Cardiac fibroblast (primary cell): Measurements from ENCODE around the gene KCNQ5.

Experiments used
- DNase-seq, 2 donors: peaks; one replicate each; pipeline versions ENCODE4 v3.0.0 to v3.0.0-alpha.2; 2010; ENCODE audit warnings: low read depth in 2 of 2
- H3K4me3 ChIP-seq, 2 donors: replicated peaks in 1 of 2; 1 replicate in 1 of 2; 2 replicates in 1 of 2; pipeline ENCODE4 v1.5.1; 2011; ENCODE audit warnings: low read depth in 2 of 2, low read length in 2 of 2, mild to moderate bottlenecking in 2 of 2, moderate library complexity in 1 of 2
- TF ChIP-seq, protein P1 (sequence below): IDR thresholded peaks from one replicate; pipeline ENCODE4 v1.5.1; 2011; ENCODE audit warnings: low read depth, mild to moderate bottlenecking, low read length, inconsistent platforms

Gene KCNQ5

DNA sequence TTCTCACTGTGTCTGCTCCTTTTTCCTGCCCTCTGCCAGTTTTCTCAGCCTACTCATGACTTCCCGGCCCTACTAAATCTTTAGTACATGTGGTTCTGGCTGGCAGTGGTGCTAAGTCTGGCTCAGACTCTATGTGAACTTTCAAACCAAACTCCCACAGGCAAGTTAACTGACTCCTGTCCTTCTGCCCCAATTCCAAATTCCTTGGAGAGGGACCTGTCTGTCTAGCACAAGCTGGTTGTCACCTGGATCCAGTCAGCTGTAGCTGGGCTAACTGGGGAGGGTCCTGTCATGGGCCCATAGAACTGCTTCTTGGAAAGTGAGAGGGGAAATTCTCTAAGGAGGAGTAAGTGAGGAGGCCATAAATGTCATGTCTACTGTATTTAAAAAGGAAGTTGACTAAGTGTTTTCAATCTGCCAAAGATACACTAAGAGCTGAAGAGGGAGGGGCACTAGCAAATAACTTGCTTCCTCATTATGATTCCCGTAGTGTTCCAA lies 240.1 kb downstream of the KCNQ5 start:
- DNase-seq: peak; percentile 66 to 74
- TF ChIP-seq, protein P1, sequence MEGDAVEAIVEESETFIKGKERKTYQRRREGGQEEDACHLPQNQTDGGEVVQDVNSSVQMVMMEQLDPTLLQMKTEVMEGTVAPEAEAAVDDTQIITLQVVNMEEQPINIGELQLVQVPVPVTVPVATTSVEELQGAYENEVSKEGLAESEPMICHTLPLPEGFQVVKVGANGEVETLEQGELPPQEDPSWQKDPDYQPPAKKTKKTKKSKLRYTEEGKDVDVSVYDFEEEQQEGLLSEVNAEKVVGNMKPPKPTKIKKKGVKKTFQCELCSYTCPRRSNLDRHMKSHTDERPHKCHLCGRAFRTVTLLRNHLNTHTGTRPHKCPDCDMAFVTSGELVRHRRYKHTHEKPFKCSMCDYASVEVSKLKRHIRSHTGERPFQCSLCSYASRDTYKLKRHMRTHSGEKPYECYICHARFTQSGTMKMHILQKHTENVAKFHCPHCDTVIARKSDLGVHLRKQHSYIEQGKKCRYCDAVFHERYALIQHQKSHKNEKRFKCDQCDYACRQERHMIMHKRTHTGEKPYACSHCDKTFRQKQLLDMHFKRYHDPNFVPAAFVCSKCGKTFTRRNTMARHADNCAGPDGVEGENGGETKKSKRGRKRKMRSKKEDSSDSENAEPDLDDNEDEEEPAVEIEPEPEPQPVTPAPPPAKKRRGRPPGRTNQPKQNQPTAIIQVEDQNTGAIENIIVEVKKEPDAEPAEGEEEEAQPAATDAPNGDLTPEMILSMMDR: no peak
- H3K4me3 ChIP-seq: no peak overlapping the region

DNA sequence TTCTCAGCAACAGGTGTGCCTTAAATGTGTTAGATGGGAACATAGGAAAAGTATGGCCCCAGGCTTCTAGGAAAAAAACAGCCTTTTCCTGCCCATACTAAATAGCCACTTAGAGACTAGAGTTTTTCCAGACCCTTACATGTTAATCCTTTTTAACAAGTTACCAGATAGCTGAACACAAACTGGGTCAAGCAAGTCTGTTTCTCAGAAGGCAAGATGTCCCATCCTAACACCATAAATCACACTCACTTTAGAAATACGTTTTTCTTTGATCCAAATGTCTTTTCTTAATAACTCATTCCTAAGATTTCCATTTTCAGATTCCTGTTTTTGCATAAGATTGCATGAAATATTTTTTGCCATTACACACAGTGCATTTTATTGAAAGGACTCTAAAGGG lies 241.3 kb downstream of the KCNQ5 start:
- DNase-seq: no peak
- TF ChIP-seq, protein P1: no peak
- H3K4me3 ChIP-seq: no peak overlapping the region

DNA sequence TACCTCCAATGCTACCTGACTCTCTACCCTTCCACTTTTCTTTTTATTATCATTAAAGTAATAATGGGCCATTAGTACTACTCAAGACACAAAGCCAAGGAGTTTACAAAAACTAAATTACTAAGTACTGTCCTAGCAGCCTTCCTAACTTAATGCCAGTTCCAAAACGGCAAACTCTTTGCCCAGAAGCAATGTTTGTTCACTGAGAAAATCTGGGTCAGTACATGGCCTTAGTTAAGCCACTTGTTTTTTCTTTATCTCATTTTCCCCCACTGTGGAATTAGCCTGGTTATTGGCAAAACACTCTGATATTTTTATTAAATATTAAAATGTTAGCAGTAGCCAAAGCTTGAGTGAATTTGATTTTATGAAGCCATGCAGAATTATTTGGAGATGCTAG lies 242.4 kb downstream of the KCNQ5 start:
- no peak for DNase-seq

GRCh38 chr6:72864799-72865198 lies 242.9 kb downstream of the KCNQ5 start:
- TF ChIP-seq, protein P1: no peak
- no peak overlapping the region for H3K4me3 ChIP-seq
- DNase-seq: no peak

More for the DNA sequence above, 242.4 kb downstream of the KCNQ5 start:
- TF ChIP-seq, protein P1: no peak
- no peak overlapping the region for H3K4me3 ChIP-seq

DNA sequence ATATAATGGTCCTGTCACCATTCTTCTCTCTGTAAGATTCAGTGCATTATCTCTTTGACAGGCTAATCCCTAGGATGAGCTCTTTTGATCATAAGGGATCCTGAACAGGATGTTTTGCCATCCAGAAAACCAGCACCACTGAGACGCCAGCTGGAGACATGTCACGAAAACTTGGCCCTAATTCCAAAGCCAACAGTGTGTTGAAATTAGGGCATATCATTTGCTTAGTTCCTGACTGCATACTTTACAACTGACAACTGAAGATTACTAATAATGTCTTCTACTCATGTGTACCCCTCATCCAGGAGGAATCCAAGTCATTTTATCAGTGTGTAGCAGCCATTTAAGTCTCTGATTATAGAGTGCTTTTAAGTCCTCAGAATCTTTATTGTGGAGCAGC lies 243.6 kb downstream of the KCNQ5 start:
- H3K4me3 ChIP-seq: no peak overlapping the region
- peak; percentile 25 to 63 for DNase-seq

DNA sequence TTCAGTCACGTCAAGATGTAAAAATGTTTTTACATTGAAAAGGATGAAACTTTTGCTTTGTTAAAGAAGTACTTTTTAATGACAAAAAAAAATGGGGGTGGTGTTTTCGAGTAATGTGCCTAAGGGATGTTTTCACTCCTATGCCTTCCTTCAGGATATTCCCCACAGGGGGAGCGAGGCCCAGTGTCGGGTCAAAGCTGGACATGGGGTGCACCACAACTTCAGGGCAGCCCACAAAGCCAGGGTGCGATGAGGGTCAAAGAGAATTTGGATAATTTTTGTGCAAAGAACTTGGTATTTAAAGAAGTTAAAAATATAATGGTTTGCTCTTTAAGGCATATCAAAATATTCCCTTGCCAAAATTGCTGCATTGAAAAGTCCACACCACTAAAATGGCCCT lies 247.8 kb downstream of the KCNQ5 start:
- no peak overlapping the region for H3K4me3 ChIP-seq
- no peak for DNase-seq
- TF ChIP-seq, protein P1: no peak

More for the DNA sequence above, 243.6 kb downstream of the KCNQ5 start:
- TF ChIP-seq, protein P1: no peak

GRCh38 chr6:72873433-72873832 lies 251.6 kb downstream of the KCNQ5 start:
- H3K4me3 ChIP-seq: no peak overlapping the region
- DNase-seq: no peak
- TF ChIP-seq, protein P1: no peak
